GM19467 (cell line): Measurements from ENCODE around the gene CCP110.
"Not testable (repeated sequence)": the region's sequence is repeated elsewhere in the genome, so short reads cannot be mapped to it uniquely, and the experiment has no call there.

Experiments used
- ATAC-seq: cut with Tn5 transposase; IDR thresholded peaks from one replicate; pipeline ENCODE4 v1.9.1; 2021; ENCODE audit warnings: mild to moderate bottlenecking, moderate library complexity; ENCODE audit not compliant: unreplicated experiment

The CCP110 gene

DNA sequence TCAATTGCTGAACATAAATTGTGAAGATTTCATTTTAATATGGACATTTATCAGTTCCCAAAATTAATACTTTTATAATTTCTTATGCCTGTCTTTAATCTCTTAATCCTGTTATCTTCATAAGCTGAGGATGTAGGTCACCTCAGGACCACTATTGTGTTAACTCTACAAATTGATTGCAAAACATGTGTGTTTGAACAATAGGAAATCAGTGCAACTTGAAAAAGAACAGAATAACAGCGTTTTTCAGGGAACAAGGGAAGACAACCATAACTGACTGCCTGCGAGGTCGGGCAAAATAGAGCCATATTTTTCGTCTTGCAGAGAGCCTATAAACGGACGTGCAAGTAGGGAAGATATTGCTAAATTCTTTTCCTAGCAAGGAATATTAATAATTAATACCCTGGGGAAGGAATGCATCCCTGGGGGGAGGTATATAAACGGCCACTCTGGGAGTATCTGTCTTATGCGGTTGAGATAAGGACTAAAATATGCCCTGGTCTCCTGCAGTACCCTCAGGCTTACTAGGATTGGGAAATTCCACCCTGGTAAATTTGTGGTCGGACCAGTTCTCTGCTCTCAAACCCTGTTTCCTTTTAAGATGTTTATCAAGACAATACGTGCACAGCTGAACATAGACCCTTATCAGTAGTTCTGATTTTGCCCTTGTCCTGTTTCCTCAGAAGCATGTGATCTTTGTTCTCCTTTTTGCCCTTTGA lies 19.7 kb downstream of the CCP110 start:
- ATAC-seq, result not testable (repeated sequence)

DNA sequence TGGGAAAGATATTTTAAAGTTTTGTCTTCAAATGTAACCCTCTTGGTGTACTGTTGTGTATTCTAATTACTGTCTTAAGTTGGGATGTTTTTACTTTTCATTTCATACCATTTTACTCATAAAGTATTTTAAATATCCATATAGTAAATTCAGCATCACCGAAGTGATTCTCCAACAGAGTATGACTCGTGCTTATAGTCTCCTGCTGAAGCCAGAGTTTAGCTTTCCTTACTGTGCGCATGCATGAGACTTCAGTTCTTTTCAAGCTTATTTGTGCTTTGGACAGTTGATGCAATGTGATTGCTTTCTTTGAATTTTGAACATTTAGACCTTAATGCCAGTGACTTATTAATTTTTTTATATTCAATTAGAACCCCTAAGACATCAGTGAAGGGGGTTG lies 24.4 kb downstream of the CCP110 start:
- no peak for ATAC-seq

DNA sequence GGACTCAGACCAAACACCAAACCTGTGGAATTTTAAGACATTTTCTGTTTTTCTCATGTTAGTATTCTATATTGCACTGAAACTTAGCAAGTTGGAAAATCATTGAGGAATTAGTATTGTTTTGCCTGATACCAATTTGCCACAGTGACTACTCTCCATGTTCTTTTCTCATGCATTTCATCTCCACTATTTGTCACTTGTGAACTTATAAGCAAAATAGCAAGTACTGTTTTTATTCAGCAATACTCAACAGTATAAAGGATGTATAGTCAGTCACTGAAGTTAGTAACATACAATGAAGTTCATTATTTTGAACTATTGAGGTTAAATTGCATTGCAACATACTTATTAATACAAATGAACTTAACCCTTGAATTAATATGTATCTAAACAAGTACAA lies 25.9 kb downstream of the CCP110 start:
- ATAC-seq, result no peak

DNA sequence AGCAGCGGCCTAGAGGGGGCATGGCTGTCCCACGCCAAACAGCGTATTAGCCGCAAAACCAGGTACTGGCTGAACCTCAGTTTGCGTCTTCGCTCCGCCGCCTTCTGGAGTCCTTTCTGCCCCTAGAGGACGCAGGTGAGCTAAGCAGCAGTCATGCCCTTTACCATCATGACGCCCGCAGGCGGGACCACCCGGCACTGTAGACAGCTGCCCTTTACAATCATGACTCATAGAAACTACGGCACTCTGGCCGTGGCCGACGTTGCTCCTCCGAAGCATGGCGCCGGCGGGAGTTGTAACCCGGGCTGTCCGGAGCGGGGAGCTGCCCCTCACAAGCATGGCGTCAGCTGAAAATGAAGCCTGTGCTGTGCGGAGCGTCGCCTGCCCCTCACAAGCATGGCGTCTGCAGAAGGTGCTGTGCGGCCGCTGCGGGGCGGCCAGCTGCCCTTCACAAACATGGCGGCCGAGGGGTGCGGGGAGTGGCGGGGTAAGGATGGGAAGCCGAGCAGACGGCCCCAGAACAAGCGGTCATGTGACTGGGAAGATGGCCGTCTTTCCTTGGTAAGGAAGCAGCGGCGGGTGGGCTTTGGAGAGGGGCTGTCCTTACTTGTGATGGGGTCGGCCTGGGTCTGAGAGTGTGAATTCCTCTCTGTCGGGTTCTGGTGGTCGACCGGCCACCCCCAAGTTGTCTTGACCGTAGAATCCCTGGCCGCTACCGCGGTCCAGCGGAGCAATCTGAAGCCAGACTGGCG lies 31.6 kb downstream of the CCP110 start, which contains the start of gene VPS35L:
VPS35L (plus strand) TSS at position 518 of the 752 bp plus-strand sequence; CDS start at position 545, 27 bp downstream.
- peak; percentile 94 for ATAC-seq

DNA sequence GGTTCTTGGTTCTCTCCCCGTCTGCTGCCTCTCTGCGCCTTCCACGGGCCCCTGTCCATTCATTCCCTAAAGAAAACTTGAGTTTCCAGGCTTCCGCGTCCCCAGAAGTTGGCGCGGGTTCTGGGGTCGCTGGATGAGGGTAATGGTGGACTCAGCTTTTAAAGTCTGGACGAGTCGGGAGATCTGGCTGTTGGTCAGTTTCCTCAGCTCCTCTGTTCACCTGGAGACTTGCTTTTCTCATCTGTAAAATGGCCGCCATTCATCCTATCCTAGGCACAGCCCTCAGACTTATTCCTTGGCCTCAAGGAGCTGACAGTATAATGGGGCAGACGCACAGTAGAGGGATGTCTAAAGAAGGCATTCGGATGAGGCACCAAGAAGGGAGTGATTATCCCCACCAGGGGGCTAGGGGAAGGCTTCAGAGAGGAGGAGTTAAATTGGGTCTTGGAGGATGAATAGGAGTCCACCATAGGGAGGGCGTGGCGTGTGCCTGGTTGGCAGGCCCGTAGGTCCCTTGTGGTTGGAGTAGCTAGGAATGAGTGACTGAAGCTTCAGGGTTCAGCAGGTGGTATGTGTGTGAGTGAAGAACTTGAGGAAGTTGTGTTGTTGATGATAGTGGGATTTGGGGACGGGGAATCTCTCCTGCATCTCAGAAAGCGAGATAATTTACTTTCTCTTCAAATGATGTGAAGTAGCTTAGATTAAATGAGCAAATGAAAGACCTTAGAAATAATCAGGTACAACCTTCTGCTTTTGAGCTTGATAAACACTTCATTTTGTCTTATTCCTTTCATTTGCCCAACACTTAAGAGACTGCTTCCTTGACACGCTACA lies 32.4 kb downstream of the CCP110 start:
- no peak for ATAC-seq

DNA sequence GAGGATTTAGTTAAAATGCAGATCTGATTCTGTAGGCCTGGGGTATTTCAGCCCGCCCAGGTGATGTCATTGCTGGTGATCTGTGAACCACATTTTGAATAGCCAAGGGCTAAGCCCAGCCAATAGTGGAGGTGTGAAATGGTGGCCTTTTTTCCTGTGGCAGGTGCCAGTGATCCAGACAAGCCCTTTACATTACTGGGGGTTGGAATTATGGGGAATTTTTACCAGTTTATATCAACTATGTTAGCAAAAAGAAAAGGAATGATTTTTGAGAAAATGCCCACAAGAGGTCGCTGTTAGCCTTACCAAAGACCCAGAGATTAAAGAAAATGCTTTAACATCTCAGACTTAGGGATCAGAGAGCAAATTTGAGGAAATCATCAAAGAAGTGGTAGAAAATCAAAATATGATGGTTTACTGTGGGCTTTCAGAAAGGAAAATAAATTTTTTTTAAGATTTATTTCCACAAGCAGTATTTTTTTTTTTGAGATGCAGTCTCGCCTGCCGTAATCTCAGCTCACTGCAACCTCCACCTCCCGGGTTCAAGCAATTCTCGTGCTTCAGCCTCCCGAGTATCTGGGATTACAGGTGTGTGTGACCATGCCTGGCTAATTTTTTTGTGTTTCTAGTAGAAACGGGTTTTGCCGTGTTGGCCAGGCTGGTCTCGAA lies 35.6 kb downstream of the CCP110 start:
- ATAC-seq, result no peak

DNA sequence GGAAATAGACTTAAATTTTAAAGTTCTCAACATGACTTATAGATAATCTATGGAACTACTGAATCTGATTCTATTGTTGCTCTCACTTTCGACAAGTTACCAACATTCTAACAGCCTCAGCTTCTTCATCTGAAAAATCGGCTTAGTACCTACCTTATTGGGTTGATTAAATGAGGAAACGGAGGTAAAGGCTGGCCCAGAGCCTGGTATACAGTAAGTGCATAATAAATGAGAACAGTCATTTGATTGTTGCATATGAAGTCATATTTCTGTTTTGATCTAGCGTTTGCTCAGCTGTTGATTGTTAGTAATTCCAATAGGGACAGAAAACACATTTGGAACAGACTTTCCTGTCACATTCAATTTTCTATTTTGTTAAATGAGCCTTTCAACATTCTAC lies 36.3 kb downstream of the CCP110 start:
- ATAC-seq, result no peak

DNA sequence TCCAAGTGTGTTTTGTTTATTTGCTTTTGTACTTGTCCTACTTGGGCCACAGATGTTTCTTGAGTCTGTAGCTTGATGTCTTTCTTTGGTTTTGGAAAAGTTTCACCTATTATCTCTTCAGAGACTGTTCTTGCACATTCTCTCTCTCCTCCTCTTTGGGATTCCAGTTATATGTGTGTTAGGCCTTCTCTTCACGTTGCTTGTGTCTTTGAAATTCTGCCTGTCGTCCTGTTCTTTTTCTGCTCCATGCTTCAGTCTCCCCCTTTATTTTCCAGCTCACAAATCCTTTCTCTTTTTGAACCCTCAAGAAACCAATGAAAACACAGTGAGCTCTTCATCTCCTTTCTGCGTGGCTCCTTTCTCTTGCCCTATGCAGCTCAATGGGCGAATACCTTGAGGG lies 39.6 kb downstream of the CCP110 start:
- no peak for ATAC-seq

DNA sequence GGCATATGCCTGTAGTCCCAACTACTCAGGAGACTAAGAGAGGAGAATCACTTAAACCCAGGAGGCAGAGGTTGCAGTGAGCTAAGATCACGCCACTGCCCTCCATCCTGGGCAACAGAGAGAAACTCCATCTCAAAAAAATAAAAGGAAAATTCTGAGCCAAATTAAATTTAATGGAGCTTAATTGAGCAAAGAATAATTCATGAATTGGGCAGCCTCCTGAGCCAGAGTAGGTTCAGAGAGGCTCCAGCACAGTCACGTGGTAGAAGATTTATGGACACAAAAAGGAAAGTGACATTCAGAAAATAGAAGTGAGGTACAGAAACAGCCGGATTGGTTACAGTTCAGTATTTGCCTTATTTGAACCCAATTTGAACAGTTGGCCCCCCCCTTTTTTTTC lies 42.6 kb downstream of the CCP110 start:
- ATAC-seq, result no peak

DNA sequence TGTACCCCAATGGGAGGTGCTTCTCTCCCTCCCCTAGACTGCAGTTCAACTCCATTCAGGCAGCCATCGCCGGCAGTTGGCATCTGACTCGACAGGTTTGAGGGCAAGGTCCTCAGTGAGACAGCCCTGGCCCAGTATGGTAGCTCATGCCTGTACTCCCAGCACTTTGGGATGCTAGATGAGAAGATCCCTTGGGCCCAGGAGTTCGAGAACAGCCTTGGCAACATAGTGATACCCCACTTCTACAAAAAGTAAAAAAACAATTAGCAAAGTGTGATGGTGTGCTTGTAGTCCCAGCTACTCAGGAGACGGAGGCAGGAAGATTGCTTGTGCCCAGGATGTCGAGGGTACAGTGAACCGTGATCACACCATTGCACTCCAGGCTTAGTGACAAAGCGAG lies 43.8 kb downstream of the CCP110 start:
- no peak for ATAC-seq

DNA sequence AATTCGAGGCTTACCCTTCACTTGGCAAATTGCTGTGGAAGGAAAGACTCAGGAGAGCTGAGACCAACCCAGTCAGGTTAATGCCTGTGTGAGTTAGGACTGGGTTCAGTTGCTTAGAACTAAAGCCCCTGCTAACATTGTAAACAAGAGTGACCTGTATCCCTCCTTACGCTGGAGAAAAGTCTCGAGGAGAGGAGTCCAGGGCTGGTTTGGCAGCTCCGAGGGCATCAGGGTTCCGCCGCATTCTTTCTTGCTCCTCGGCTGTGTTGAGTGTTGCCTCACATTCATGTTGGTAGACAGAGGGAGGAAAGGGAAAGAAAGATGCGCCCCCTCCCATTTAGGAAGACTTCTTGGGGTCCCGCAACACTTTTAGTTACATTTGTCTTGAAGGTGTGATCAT lies 50.3 kb downstream of the CCP110 start:
- no peak for ATAC-seq

DNA sequence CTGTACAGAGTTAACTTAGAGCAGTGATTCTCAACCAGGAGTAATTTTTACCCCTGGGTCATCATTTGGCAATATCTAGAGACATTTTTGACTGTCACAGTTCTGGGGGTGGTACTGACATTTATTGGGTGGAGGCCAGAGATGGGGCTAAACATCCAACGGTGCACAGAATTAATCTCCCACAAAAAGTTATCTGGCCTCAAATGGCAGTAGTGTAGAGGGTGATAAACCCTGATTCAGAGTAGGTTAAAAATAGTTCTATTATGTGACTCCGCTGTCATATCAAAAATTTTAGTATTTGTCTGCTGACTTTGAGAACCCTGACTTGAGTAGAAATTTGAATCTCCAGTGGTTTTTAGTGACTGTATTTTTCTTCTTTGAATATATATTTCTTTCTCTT lies 50.9 kb downstream of the CCP110 start:
- ATAC-seq, result no peak

DNA sequence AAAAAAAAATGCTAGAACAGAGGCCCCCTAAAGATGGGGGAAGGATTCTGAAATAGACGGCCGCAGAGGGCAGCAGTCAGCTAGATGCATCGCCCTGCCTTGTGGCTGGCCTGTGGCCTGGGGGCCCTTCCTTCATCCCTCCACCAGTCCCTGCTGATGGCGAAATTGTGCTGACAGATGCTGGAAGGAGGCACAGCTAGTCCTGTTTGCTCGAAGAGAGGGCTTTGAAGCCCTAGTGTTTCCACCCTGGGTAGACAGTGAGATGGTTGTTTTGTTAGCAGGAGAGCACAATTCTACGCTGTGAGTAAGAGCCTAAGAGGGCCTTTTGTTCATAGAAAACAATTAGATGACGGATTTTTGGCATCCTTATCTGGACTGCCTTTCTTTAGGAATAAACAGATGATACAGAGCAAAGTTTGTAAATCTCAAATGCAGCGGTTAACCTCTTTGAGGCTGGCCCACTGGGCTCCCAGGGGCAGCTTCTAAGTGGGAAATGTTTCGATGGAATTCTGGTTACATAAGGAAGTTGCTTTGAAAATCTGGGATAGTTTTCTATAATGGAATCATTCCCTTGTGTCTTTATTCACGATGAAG lies 54.7 kb downstream of the CCP110 start:
- no peak for ATAC-seq

DNA sequence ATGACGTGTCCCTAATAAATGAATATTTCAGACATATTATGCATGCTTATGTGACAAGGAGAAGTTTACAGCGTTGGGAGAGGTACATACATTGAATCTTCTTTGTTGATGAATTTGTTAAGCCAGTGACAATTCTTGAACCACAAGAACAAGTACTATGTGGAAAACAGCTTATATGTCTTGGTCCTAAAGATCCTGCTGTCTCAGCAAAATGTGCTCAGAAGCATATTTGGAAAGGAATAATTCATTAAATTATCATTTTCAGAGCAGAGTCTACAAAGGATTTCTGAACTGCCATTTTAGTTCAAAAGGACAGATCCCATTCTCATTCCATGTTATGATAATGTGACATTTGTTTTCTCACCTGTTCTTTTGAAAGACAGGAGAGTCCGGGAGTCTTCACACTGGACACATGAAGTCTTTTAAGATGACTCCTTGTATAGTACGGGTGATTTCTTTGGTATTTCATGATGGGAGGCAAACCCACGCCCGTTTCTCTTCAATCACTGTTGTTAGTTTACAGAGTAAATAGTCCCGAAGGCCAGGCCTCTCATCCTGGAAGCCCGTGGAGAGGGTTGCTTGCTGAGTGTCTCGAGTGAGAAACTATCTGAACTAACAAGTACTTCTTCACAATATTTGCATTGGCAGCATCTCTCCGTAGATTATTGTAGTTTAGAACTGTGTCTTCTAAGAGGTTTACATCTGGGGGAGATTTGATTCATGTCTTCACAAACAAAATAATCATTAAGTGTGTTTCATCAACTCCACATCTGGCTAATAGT lies 58.5 kb downstream of the CCP110 start:
- no peak for ATAC-seq

DNA sequence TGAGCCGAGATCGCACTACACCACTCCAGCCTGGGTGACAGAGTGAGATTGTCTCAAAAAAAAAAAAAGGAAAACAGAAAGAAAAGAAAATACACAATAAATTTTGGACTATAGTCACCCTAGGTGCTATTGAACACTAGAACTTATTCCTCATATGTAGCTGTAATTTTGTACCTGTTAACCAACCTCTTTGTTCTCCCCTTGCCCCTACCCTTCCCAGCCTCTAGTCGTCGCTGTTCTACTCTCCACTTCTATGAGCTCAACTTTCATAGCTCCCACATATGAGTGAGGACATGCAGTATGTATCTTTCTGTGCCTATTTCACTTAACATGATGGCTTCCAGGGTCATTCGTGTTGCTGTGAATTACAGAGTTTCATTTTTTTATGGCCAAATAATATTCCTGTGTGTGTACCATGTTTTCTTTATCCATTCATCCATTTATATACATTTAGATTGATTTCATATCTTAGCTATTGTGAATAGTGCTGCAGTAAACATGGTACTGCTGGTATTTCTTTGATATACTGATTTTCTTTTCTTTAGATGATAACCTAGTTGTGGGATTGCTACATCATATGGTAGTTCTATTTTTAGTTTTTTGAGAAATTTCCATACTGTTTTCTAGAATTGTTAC lies 60.0 kb downstream of the CCP110 start:
- no peak for ATAC-seq

DNA sequence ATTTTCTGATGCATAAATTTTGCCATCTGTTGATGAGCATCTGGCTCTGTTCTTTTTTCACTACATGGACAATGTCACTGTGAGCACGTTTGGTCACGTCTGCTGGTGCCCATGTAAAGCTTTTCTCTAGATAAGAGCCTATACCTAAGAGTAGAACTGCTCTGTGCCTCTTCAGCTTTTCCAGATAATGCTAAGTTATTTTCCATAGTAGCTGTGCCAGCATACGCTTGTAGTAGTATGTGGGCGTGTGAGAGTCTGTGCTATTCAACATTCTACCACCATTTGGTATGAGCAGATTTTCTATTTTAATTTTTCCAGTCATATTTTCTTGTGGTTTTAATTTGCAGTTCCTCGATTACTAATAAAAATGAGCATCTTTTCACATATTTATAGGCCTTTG lies 64.9 kb downstream of the CCP110 start:
- no peak for ATAC-seq

DNA sequence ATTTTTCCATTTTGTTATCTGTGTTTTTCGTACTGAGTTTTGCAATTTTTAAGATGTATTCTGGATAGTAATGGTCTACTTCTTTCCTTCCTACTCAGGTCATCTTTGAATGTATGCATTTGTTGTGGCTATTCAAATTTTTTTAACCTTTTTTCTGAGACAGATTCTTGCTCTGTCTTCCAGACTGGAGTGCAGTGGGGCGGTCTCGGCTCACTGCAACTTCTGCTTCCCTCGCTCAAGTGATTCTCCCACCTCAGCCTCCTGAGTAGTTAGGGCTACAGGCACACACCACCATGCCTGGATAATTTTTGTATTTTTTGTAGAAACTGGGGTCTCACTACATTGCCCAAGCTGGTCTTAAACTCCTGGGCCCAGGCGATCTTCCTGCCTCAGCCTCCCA lies 65.4 kb downstream of the CCP110 start:
- ATAC-seq, result no peak

DNA sequence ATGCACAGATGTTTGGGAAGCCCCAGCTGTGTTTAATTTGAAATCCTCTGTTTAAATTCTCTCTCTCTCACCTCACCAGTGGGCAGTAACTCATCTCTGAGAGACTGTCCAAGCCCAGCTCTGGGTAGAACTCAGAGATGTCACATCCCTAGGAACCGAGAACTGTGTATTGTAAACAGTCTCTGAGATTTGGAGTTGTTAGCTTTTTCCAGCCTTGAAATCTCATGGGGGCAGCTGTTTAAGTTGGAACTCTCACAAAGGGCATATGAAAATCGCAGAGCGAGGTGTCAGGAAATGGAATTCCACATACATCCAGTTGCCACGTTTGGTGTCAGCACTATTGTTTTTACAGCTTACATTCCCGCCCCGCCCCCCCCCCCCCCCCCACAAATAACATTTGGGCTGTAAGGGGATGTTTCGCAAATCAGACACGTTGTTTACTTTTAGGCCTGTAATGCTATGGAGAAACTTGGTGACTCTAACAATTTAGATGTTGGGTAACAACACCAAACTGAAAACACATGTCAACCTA lies 66.1 kb downstream of the CCP110 start:
- no peak for ATAC-seq
